Lower leg skin (tissue), 4 donors: Measurements from ENCODE around the gene DMAC2L. TPM values are rescaled to one million over a fixed set of nuclear protein-coding genes. Genes with fewer than 3 reads are reported as not detected.
A peak's percentile ranks its signal among the peaks of the same experiment; 100 is the strongest.

Experiments used
- DNase-seq, 2 donors: peaks; one replicate each; pipeline ENCODE4 v3.0.0-alpha.2; 2019; ENCODE audit warnings: low spot score in 2 of 2
- H3K4me3 ChIP-seq: fragments of 200-600 bp; sonication (generic); 2 replicates; pipeline ENCODE4 v1.5.1; 2017; ENCODE audit warnings: mild to moderate bottlenecking, low read depth; ENCODE audit not compliant: poor library complexity, severe bottlenecking
- POLR2A ChIP-seq, 2 donors: fragments of 450-650 bp; IDR thresholded peaks; one replicate each; pipeline ENCODE4 v1.6.1; 2016 to 2017; ENCODE audit warnings: antibody characterized with exemption in 2 of 2, mild to moderate bottlenecking in 1 of 2, moderate library complexity in 1 of 2
- WGBS, 2 donors: methylation state at CpG; one replicate each; pipeline ENCODE4 v1.1.5; 2018; 5-methylcytosine and 5-hydroxymethylcytosine counted together
- intact Hi-C: fragments of 100-400 bp; cut with DNase I; formaldehyde crosslinking; loops from one replicate; pipeline ENCODE4 v1.15.0; 2023; ENCODE audit warnings: low total_unique reads
- total RNA-seq, 4 donors: library from RNA; depleted of rRNA; stranded (reverse); fragments of >200 nt; gene quantifications; one replicate each; pipeline ENCODE4 v1.1.0, GENCODE V29; 2016
- TF ChIP-seq, protein P1 (sequence below), 3 donors: fragments of 450-650 bp; IDR thresholded peaks; one replicate each; pipeline ENCODE4 v1.5.1; 2016; ENCODE audit warnings: antibody characterized with exemption in 3 of 3, mild to moderate bottlenecking in 3 of 3, moderate library complexity in 2 of 3

DMAC2L gene
- total RNA-seq: 10 to 100 TPM in 3 of 4 donors, 1 to 10 TPM in 1; 8.9 to 24.6 (median 15.3) TPM

DNA sequence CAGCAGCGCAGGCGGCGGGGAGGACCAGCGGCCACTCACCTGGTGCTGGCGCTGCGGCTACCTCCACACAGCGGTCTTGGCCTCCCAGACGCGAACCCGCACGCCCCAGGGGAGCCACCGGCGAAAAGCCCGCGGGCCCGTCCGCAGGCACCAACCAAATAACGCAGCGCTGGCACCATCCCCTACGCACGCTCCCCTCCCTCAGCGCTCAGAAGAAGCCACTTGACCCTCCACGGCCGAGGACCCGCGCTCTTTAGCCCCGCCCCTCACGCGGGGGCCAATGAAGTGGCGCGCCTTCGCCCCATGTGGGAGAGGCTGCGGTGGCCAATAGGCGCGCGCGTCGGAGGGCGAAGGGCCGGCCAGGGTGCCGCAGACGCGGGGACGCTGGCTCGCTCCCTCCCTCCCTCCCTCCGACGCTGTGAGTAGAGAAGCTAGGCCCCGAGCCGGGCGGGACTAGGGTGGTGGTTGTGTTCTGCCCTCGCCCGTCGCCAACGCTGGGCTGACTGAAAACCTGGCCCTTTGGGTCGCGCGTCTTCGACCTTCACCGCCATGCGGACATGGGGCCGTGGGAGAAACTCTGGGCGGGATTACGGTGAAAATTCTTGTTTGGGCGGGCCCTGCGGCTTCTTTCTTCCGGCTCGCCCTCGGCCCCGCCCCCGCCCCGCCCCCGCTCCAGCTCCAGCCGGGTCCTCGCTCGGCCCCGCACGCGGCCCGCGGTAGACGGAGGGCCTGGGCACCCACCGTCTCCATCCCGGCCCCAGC is at the start of gene DMAC2L, which contains the start of gene L2HGDH:
DMAC2L (plus strand) TSS at position 353 of the 762 bp plus-strand sequence. CDS start 9,164 bp downstream, outside the sequence.
L2HGDH (minus strand) TSS at position 258 of the 762 bp plus-strand sequence; CDS start at position 179, 79 bp downstream.
- H3K4me3 ChIP-seq: peak within 1 kb of the TSS; percentile 59
- TF ChIP-seq POLR2A (IDR thresholded peaks at IDR 0.05): peak in 1 of 2 donors; percentile 24
- TF ChIP-seq, protein P1, sequence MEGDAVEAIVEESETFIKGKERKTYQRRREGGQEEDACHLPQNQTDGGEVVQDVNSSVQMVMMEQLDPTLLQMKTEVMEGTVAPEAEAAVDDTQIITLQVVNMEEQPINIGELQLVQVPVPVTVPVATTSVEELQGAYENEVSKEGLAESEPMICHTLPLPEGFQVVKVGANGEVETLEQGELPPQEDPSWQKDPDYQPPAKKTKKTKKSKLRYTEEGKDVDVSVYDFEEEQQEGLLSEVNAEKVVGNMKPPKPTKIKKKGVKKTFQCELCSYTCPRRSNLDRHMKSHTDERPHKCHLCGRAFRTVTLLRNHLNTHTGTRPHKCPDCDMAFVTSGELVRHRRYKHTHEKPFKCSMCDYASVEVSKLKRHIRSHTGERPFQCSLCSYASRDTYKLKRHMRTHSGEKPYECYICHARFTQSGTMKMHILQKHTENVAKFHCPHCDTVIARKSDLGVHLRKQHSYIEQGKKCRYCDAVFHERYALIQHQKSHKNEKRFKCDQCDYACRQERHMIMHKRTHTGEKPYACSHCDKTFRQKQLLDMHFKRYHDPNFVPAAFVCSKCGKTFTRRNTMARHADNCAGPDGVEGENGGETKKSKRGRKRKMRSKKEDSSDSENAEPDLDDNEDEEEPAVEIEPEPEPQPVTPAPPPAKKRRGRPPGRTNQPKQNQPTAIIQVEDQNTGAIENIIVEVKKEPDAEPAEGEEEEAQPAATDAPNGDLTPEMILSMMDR (IDR thresholded peaks at IDR 0.05): no peak
- intact Hi-C loops: no loop called here
- DNase-seq: peak; percentile 89 to 98
- WGBS, 2 donors: 0% methylated on average over 49 to 53 of the region's 83 CpGs

DNA sequence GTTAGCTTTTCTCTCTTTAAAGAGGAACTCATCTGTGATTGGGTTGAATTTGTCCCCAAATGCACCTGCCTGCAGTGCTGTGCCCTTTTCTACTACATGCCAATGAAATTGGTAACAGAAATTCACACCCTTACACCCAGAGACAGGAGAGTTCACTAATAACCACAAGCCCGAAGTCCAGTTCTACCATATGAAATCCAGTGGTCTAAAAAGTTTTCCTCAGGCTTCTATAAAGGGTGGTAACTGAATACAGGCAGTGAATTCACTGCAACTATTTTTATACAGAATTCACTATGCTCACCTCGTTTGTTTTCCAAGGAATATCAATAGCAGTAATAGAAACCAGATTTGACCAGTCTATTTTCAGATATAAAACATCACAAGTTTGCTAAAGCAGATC is 49.3 kb upstream of the DMAC2L start:
- intact Hi-C loops: no loop called here
- no peak overlapping the region for H3K4me3 ChIP-seq
- TF ChIP-seq, protein P1 (IDR thresholded peaks at IDR 0.05): no peak
- no peak for TF ChIP-seq POLR2A (IDR thresholded peaks at IDR 0.05)
- WGBS, 2 donors: 61 to 64% methylated on average over 2 of the region's 2 CpGs
- DNase-seq: no peak

- 66 to 74% methylated on average over 4 of the region's 4 CpGs for WGBS, 2 donors
- DNase-seq: no peak
- no peak overlapping the region for H3K4me3 ChIP-seq
- TF ChIP-seq, protein P1 (IDR thresholded peaks at IDR 0.05): no peak
- no peak for TF ChIP-seq POLR2A (IDR thresholded peaks at IDR 0.05)
- intact Hi-C loops: no loop called here
Measured at GRCh38 chr14:50263321-50263720, 48.8 kb upstream of the DMAC2L start.

DNA sequence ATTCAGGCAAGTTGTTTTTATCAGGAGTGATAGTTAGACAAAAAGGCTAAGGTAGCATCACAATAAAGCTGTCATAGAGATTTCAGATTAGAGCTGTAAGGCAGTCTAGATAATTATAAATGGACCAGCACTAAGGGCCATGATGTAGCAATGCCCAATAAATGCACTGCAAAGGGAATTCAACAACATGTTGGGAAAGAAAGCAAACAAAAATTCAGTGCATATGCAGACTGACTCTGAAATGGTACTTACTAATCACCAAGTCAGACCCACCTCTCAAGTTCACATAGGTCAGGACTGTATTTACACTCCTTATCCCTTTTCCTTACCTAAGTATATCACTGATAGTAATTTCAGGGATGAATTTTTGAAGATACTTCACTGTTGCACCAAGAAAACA is 47.1 kb upstream of the DMAC2L start:
- intact Hi-C loops: no loop called here
- no peak for DNase-seq
- TF ChIP-seq, protein P1 (IDR thresholded peaks at IDR 0.05): no peak
- no peak for TF ChIP-seq POLR2A (IDR thresholded peaks at IDR 0.05)
- no peak overlapping the region for H3K4me3 ChIP-seq

DNA sequence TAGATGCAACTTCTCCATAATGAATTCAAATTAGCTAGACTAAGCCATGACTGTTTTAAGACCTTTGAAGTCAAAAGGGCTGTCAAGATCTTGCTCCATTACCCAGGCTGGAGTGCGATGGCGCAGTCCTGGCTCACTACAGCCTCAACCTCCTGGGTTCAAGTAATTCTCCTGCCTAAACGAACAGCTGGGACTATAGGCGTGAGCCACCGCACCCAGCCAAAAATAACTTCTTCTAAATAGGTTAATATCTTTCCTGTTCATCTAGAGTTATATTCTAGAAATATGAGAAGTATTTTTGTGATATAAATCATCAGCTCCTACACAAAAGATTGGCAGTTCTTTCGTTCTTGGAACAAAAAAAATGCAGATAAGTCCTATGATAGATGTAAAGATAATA is 41.2 kb upstream of the DMAC2L start:
- no peak for TF ChIP-seq POLR2A (IDR thresholded peaks at IDR 0.05)
- TF ChIP-seq, protein P1 (IDR thresholded peaks at IDR 0.05): no peak
- intact Hi-C loops: no loop called here
- DNase-seq: no peak
- H3K4me3 ChIP-seq: no peak overlapping the region
- 72 to 81% methylated on average over 6 of the region's 6 CpGs for WGBS, 2 donors
